Germinal center (tissue), 1 donor: ENCODE data around the gene IL1RAPL2.
"Not testable (repeated sequence)": the region's sequence is repeated elsewhere in the genome, so short reads cannot be mapped to it uniquely, and the experiment has no call there.

Experiments used
- DNase-seq: peaks from one replicate; pipeline ENCODE4 v3.0.0; 2012; ENCODE audit warnings: mixed read lengths, low spot score

IL1RAPL2 gene

DNA sequence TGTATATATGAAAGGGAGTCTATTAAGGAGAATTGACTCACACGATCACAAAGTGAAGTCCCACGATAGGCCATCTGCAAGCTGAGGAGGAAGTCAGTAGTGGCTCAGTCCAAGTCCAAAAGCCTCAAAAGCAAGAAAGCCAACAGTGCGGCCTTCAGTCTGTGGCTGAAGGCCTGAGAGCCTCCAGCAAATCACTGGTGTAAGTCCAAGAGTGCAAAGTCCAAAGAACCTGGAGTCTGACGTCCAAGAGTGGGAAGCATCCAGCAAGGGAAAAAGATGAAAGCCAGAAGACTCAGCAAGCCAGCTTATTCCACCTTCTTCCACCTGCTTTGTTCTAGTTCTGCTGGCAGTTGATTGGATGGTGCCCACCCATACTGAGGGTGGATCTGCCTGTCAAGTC is 104.1 kb downstream of the IL1RAPL2 start:
- no peak for DNase-seq

DNA sequence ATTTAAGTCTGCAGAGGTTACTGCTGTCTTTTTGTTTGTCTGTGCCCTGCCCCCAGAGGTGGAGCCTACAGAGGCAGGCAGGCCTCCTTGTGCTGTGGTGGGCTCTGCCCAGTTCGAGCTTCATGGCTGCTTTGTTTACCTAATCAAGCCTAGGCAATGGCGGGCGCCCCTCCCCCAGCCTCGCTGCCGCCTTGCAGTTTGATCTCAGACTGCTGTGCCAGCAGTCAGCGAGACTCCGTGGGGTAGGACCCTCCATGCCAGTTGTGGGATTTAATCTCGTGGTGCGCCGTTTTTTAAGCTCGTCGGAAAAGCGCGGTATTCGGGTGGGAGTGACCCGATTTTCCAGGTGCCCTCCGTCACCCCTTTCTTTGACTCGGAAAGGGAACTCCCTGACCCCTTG is 111.5 kb downstream of the IL1RAPL2 start:
- DNase-seq: not testable (repeated sequence)

DNA sequence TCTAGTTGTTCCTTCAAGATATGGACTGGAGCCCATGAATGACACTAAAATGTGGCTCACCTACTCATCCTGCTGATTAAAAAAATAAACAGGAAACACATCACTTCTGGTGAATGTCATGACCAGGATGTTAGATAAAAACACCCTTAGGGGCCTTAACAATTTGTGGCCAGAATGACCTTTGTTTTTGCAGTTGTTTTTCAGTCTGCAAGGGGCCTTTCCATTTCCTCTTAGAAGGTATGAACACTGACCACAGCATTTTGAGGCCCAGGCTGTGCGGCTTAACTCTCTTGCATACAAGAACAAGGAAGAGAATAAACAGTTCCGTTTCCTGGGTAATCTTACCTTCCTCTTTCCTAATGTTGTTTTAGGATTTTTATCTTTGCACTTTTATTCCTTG is 113.2 kb downstream of the IL1RAPL2 start:
- no peak for DNase-seq

DNA sequence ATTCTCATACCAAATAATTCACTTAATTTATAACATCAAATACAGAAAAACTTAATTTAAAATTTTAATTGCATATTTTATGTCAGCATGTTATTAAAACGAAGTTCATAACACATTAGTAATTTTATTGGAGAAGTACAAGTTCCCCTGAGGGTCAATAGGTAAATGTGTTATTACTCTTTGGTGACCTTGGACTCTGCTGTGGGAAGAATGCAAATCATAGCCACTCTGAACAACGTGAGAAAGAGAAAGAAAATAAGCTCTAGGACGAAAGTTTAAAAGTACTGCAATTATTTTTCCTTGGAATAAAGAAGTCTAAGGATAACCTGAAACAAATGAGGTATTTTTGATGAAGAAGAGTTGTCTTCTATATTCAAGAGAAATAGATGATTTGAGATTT is 115.2 kb downstream of the IL1RAPL2 start:
- no peak for DNase-seq

DNA sequence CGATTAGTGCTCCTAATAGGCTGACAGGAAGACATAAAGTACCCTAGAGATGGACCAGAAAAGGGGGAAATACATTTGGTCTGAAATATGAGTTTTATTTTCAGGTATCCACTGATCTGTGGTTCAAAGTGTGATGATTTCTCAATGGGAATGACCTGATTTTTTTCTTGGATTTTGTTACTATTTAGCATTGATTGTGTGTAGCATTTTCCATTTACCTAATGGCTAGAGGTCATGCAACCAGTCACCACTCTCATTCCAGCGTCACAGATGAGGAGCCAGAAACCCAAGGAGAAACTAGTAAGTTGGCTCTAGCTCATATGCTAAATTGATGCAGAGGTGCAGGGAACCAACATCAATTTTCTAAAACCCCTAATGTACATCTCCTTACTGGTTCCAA is 118.1 kb downstream of the IL1RAPL2 start:
- DNase-seq: no peak

DNA sequence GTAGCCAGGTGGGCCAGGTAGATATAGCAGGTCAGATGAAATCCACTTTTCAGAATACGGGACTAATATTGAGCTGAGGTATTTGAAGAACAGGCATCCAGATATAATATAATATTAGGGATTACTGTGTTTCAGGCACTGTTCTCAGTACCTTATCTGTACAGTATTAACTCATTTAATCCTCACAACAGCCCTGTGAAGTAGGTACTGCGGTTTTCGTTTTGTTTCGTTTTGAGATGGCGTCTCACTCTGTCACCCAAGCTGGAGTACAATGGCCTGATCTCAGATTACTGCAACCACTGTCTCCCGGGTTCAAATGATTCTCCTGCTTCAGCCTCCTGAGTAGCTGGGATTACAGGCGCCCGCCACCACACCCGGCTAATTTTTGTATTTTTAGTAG is 129.6 kb downstream of the IL1RAPL2 start:
- DNase-seq: no peak

DNA sequence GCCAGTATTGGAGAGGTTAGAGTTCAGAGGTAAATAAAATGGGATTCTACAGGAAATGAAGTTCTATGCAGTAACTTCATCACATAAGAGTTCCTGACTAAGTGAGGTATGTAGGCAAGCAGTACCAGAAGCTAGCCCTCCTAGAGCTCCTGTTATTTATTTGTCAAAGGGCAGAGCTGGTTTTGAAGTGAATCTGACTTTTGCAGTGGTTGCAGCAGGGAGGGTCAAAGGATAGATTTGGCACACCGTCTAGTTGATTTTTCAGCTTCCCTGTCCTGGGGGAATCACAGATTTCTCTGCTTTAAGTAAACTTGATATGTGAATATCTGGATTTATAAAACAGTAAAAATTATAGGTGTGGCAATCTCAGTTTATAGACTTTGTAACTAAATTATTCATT is 130.7 kb downstream of the IL1RAPL2 start:
- DNase-seq: no peak

DNA sequence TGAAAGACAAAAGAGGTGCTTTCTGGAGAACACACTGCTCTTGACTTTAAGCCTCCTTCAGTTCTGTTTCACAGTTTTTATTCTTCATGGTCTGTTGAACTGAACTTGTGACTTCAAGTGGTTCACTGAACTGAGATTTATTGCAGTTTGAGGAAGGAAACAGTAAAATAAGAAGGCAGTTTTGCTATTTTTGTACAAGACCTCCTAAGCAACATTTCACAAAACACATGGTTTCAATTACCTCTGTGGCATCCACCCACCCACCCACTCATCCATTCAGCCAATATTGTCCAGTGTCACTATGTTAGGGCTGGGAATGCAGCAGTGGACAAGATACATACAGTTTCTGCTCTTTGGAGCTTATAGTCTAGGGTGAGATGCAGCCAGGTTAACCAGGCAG is 131.3 kb downstream of the IL1RAPL2 start:
- no peak for DNase-seq

DNA sequence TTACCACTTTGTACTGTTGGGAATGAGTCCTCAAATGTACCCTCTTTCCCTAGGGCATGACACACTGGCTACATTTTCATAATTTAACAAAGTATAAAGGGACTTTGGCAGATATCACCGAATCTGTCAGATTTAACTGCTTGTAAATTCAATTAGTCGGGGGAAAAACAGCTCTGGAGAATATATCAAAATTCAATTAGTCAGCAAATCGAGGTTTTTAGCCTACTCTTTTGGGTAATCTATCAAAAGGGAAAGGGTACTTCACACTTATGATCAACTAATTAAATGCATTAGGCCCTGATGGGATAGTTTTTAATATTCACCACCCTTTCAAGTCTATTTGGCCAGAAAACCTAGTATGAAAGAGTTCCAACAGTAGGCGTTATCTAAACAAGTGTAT is 141.0 kb downstream of the IL1RAPL2 start:
- no peak for DNase-seq

DNA sequence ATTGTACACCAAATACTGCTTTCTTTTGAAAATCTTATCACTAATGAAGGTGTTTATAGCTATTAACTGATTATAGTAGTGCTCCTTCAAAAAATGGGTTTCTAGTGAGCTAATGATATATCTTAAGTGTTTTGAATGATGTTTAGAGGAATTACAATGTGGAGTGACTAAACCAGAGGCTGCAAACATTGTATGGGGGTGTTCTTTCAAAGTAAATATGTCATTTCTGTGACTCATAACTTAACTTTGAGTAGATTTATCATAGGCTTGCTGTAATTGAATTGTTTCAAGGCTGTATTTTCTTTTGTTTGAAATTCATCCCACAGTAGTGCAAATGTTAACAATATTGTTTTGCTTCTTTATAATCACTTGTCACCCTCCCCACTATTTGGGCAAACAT is 141.6 kb downstream of the IL1RAPL2 start:
- no peak for DNase-seq

DNA sequence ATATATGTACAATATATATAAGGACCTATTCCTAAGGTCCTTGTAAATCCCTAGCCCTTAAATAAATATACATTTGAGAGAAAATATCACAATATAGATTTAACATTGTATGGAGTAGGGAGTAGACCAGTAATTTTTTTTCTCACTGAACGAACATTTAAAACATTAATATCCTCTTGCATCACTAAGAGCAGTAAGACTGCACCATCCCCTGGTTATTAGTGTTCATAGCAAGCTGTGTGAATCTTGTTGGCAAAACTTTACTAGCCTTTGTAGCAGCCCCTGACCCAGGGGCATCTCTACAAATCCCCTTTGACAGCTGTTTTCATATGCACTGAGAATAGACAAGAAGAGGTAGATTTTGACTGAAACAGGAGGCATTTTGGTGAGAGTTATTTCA is 146.5 kb downstream of the IL1RAPL2 start:
- no peak for DNase-seq

DNA sequence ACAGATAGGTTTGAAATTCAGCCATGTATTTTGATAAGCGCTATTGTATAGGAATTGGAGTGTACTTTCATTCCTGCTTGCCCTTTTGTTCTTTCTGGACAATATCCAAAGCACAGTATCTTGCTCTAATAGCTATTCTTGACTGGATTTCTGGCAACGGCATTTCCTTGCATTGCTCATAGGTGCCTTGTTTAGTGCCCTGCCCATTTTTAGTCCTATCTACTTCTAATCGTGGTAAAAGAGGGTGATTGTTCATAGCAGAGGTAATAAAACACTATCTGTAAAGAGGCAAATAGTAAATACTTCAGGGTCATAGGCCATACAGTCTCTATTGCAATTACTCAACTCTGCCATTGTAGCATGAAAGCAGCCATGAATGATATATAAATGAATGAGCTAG is 155.9 kb downstream of the IL1RAPL2 start:
- DNase-seq: no peak

DNA sequence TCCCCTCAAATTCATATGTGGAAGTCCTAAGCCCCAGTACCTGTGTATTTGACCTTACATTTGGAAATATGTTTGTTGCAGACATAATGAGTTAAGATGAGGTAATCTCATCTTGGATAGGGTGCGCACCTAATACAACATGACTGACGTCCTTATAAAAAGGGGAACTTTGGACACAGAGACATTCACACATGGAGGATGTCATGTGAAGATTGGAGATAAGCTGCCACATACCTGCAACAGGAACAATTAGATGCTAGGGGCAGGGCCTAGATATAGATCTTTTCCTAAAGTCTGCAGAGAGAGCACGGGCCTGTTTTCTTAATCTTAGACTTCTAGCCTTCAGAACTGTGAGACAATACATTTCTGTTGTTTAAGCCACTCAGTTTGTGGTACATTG is 162.5 kb downstream of the IL1RAPL2 start:
- DNase-seq: no peak

DNA sequence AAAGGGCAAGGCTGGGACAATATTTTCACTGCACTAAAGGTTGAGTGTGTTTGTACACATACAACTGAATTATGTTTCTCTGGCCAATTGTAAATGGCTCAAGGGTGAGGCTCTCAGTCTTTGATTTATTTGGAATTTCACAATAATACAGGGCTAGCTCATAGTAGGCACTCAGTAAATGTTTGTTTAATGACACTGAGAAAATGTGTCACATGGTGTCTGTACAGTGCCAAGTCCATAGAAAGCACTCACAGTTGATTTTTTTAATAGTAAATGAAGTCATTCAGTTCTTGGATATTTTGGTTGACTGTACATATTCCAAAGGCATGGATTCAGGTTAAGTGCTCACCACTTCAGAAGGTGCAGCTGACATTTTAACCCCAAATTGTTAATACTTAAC is 176.4 kb downstream of the IL1RAPL2 start:
- no peak for DNase-seq

DNA sequence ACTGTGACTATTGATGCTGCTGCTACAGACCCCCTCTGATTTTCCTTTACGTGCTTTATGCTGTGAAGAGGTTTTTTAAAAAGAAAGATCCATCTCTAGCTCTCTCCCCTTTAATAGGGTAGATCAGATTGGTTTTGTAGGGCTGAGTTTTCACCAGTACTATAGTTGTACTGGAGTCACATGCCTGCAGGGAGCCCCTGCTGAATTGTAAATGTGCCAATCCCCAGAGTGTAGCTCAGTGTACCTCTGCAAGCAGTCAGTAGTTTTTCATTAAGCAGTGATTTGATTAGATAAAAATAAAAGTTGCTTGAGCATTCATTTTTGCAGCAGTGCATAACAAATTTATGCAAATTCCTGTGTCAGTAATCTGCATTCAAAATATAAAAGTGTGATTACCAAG is 179.2 kb downstream of the IL1RAPL2 start:
- DNase-seq: no peak

DNA sequence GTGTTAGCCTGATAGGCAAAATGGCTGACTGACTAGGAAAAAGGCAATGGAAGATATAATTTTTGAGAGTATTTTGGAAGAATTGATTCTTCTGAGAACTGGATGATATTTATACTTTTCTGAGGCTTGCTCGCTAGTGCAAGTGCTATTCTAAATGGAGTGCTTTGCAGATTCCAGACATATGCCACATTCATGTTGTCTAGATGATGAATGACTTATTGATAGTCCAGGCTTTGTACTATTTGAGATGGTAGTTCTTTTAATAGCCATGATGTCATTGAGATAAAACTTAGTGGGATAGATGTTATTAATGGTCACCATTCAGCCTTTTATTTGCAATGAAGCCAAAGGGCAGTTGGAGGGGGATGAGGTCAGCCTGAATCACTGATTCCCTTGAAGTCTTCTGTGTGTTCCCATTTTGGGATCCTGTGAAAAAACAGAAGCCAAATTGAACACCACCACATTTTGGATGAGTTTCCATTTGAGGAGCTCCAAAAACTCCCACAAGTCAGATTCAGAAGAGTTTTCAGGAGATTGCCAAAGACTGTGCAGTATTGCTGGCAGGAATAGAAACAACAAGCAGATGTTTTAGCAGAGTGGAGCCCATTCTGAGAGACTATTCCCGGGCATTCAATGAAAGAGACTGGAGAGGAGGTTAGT is 184.1 kb downstream of the IL1RAPL2 start:
- no peak for DNase-seq

DNA sequence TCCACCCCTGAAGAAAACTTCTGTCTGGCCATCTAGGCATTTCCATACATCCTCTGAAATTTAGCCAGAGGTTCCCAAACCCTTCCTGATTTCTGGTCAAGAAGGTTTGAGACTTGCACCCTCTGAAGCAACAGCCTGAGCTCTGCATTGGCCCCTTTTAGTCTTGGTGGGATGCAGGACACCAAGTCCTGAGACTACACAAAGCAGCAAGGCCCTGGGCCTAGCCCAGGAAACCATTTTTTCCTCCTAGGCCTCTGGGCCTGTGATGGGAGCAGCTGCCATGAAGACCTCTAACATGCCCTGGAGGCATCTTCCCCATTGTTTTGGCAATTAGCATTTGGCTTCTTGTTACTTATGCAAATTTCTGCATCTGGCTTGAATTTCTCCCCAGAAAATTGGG is 196.6 kb downstream of the IL1RAPL2 start:
- DNase-seq: no peak

DNA sequence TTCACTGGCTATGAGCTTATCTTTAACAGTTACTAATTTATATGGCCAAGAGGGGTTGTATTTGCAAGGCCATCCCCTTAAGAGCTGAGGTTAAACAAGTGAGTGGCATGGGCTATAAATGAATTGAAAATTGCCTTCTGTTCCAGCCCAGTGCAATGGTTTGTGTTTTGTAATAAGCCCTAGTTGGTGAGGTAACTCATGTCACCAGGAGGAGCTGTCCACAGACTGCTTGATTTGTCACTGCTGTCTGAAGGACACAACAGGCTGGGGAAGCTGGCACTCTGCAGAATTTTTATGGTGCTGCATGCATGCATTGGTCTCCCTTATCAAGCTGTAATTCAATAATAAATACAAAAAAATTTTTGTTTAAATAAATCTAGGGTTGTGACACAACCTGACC is 223.8 kb downstream of the IL1RAPL2 start:
- DNase-seq: no peak

DNA sequence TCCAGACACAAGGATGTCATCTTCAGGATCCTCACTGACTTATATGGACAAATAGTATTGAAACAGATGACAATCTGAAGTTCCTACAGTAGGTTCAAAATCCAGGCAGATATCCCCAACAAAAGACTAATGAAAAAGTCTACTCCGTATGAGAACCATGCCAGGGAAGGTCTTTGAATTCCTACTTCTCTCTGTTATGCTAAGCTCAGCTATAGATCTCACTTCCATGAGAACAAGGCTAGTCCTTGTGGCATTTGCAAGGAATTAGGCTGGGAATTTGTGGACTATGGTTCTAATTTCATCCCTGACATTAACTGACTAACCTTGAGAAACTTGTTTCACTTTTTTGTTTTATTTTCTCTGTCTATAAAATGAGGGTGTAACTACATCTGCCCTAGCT is 229.8 kb downstream of the IL1RAPL2 start:
- DNase-seq: no peak

DNA sequence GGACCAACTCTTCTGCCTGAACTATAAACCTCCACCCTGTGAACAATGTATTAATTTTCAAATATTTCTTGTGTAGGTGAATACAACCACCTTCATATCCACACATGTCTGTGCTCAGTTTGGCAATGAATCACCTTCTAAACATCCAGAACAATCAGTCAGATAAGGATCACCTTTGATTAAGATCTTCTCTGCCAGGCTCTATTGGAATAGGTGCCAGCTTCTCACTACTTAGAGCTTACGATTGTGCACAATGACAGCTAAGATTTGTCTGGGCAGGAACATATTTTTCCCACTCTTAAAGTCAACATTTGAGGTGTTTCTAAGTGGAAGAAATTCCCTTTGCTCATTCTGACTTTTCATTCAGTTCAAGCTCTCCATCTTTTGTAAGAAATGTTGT is 237.2 kb downstream of the IL1RAPL2 start:
- DNase-seq: no peak

DNA sequence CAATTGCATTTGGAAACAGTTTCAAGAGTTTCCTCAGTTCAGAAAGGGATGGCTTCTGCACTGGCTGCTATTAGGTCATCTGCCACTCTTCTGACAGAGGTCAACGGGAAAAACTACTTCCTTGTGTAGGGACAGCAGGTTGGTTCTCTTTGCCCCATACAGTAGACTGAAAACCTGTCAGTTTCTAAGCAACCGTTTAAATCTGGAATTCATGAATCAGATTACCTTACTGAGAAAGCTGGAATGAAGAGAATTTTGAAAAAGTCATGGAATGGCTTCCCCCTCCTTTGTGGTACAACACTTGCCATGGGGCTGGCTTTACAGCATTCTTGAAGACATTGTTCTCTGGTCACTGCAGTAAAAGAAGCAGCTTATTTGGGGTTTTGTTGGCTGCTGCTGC is 240.3 kb downstream of the IL1RAPL2 start:
- no peak for DNase-seq

DNA sequence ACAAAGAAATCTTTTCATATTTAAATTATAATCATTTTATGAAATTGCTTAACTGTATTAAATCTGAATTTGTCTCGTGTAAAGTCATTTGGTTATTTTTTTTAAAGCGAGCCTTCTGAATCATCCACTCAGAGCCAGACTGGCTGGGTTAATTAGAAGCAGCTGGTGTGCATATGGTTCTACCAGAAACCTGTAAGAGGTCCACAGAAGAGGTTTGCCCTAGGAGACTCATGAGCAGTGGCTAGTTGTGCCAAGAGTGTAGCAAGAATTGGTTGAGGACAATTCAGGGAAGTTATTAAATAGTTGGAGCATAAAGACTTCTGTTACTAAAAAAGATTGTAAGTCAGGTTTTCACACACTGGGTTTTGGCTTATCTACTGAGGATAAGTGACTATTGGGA is 267.4 kb downstream of the IL1RAPL2 start:
- DNase-seq: no peak

DNA sequence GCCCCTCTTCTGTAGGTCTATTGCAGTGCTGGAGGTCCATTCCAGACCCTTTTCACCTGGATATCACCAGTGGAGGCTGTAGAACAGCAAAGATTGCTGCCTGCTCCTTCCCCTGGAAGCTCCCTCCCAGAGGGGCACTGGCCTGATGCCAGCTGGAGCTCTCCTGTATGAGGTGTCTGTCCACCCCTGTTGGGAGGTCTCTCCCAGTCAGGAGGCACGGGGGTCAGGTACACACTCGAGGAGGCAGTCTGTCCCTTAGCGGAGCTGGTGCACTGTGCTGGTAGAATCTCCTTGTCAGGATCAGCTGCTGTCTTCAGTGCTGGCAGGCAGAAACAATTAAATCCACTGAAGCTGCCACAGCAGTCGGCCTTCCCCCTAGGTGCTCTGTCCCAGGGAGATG is 276.6 kb downstream of the IL1RAPL2 start:
- no peak for DNase-seq

DNA sequence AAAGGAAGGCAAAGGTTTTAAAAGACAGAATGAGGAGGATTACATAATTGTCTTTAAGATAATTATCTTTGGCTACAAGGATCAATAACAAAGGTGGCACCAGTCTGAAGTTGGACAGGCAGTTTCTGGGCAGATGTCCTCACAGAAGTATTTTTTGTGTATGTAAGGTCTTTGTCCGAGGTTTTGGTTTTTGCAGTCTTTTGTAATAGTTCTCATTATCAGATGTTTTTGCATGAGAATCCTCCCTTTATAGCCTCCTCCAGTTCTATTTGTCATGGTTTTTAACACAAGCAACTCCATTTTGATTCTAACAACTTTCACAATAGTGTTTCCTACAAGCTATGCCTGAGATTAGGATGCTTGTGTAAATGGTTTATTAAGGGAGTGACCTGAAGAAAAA is 286.2 kb downstream of the IL1RAPL2 start:
- no peak for DNase-seq

DNA sequence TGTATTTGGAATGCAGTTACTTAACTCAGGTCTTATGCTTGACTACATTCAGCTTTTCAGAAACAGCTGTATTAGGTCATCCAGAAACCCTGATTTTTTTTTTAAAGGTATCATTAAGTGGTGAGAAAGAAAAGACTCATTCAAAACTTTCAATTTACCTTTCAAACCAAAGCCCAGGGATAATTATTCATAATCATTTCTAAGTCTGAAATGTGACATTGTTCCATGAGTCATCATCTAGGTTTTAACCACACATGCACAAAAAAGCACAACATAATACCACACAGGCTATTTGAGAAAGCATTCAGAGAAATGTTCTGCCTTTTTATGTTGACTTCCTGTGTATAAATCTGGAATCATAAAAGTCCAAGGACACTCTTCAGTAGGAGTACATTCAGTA is 288.2 kb downstream of the IL1RAPL2 start:
- DNase-seq: no peak
